PFSK-1 (cell line): Measurements from ENCODE around the gene CTAGE9.

Experiments used
- POLR2AphosphoS5 ChIP-seq: IDR thresholded peaks from 2 replicates; pipeline ENCODE4 v1.6.1; 2012; ENCODE audit warnings: low read depth, mild to moderate bottlenecking, control low read depth, low read length, moderate library complexity
- SIN3A ChIP-seq: IDR thresholded peaks from 2 replicates; pipeline ENCODE4 v1.6.1; 2012; ENCODE audit warnings: mild to moderate bottlenecking, low read length, moderate library complexity, borderline replicate concordance; ENCODE audit not compliant: insufficient read depth
- TAF1 ChIP-seq: IDR thresholded peaks from 2 replicates; pipeline ENCODE4 v1.6.1; 2012; ENCODE audit warnings: low read length, control low read depth, borderline replicate concordance; ENCODE audit not compliant: insufficient read depth
- TF ChIP-seq, protein P1 (sequence below), 2 experiments: IDR thresholded peaks; 2 replicates each; pipeline versions ENCODE4 v1.6.1 to v1.8.0; 2011 to 2012; ENCODE audit warnings: low read depth in 2 of 2, low read length in 2 of 2, control low read depth in 1 of 2, inconsistent platforms in 1 of 2, mild to moderate bottlenecking in 1 of 2, moderate library complexity in 1 of 2; ENCODE audit not compliant: insufficient read depth in 1 of 2

DNA sequence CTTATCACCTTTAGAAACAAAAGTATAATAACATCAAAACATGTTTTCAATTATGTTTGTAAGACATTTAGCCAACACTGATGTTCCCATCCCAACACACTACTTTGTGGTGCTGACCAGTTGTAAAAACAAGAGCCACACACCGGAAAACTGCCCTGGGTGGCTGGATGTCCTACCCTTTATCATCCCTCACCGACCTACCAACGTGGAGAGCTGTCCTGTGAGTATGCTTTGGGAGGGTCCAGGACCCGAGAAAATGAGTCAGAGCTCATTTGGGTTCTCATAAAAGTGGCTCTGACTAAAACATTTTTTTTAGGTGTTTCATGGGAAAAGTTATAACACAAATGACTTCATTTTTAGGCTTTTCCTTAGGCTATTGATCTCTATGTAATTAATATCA, 29.3 kb upstream of the CTAGE9 start:
- no peak for TF ChIP-seq SIN3A
- TF ChIP-seq POLR2AphosphoS5: no peak
- TF ChIP-seq, protein P1, sequence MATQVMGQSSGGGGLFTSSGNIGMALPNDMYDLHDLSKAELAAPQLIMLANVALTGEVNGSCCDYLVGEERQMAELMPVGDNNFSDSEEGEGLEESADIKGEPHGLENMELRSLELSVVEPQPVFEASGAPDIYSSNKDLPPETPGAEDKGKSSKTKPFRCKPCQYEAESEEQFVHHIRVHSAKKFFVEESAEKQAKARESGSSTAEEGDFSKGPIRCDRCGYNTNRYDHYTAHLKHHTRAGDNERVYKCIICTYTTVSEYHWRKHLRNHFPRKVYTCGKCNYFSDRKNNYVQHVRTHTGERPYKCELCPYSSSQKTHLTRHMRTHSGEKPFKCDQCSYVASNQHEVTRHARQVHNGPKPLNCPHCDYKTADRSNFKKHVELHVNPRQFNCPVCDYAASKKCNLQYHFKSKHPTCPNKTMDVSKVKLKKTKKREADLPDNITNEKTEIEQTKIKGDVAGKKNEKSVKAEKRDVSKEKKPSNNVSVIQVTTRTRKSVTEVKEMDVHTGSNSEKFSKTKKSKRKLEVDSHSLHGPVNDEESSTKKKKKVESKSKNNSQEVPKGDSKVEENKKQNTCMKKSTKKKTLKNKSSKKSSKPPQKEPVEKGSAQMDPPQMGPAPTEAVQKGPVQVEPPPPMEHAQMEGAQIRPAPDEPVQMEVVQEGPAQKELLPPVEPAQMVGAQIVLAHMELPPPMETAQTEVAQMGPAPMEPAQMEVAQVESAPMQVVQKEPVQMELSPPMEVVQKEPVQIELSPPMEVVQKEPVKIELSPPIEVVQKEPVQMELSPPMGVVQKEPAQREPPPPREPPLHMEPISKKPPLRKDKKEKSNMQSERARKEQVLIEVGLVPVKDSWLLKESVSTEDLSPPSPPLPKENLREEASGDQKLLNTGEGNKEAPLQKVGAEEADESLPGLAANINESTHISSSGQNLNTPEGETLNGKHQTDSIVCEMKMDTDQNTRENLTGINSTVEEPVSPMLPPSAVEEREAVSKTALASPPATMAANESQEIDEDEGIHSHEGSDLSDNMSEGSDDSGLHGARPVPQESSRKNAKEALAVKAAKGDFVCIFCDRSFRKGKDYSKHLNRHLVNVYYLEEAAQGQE (IDR thresholded peaks at IDR 0.05; ENCODE audit: insufficient read depth in 1 of 2, low read depth in 2 of 2, low read length in 2 of 2): no peak
- no peak for TF ChIP-seq TAF1
